WTC11 (cell line): Measurements from ENCODE around the gene SKI. TPM values are rescaled to one million over a fixed set of nuclear protein-coding genes. Genes with fewer than 3 reads are reported as not detected.

Experiments
- ATAC-seq: fragments of 200-7000 bp; cut with Tn5 transposase; 2 replicates; pipeline ENCODE4 v1.10.0; 2021; ENCODE audit warnings: mild to moderate bottlenecking, moderate library complexity
- CTCF ChIA-PET: fragments of 300-600 bp; sonication (Branson Sonifier 250); formaldehyde crosslinking; loops from one replicate; lab custom pipeline; 2021; ENCODE audit warnings: antibody characterized with exemption; lab: Charles Lee
- POLR2A ChIA-PET: fragments of 350-600 bp; sonication (Branson Sonifier 250); formaldehyde crosslinking; loops from one replicate; lab custom pipeline; 2021; ENCODE audit warnings: antibody characterized with exemption; lab: Charles Lee
- DNase-seq: peaks from one replicate; pipeline ENCODE4 v3.0.0; 2021; ENCODE audit warnings: low spot score
- H3K27ac Mint-ChIP-seq: 2 replicates; pipeline ENCODE4 v1.8.0; 2021; ENCODE audit warnings: mixed read lengths
- H3K27me3 Mint-ChIP-seq: 2 replicates; pipeline ENCODE4 v1.8.0; 2021; ENCODE audit warnings: low read depth, mild to moderate bottlenecking, moderate library complexity, mixed read lengths
- H3K36me3 Mint-ChIP-seq: 2 replicates; pipeline ENCODE4 v1.8.0; 2021; ENCODE audit warnings: mixed read lengths
- H3K4me1 Mint-ChIP-seq: 2 replicates; pipeline ENCODE4 v1.8.0; 2022; ENCODE audit warnings: mixed read lengths
- H3K4me3 Mint-ChIP-seq: 2 replicates; pipeline ENCODE4 v1.8.0; 2021; ENCODE audit warnings: mild to moderate bottlenecking, moderate library complexity, mixed read lengths
- H3K9me3 Mint-ChIP-seq: 2 replicates; pipeline ENCODE4 v1.8.0; 2021; ENCODE audit warnings: mixed read lengths
- ATF1 ChIP-seq: sonication (generic); formaldehyde crosslinking; IDR thresholded peaks from 2 replicates; pipeline ENCODE4 v1.8.1; 2023; ENCODE audit warnings: mild to moderate bottlenecking, moderate library complexity, missing genetic modification reagents
- E2F1 ChIP-seq: sonication (generic); formaldehyde crosslinking; IDR thresholded peaks from 2 replicates; pipeline ENCODE4 v1.8.0; 2022; ENCODE audit warnings: mild to moderate bottlenecking, missing genetic modification reagents
- ELF4 ChIP-seq: sonication (generic); formaldehyde crosslinking; IDR thresholded peaks from 2 replicates; pipeline ENCODE4 v1.8.1; 2022; ENCODE audit warnings: low read depth, mild to moderate bottlenecking, moderate library complexity, missing genetic modification reagents
- JUN ChIP-seq: sonication (generic); formaldehyde crosslinking; IDR thresholded peaks from 2 replicates; pipeline ENCODE4 v1.8.0; 2023; ENCODE audit warnings: mild to moderate bottlenecking, missing genetic modification reagents
- NR3C1 ChIP-seq: sonication (generic); formaldehyde crosslinking; conservative IDR thresholded peaks from 2 replicates; pipeline ENCODE4 v1.8.1; 2023; ENCODE audit warnings: low read depth, mild to moderate bottlenecking, missing genetic modification reagents
- OVOL2 ChIP-seq: fragments of 250-450 bp; sonication (Bioruptor Pico); IDR thresholded peaks from 2 replicates; pipeline ENCODE4 v1.9.0; 2021; ENCODE audit warnings: mild to moderate bottlenecking, borderline replicate concordance
- PREB ChIP-seq: sonication (generic); formaldehyde crosslinking; IDR thresholded peaks from 2 replicates; pipeline ENCODE4 v1.8.1; 2022; ENCODE audit warnings: mild to moderate bottlenecking, missing genetic modification reagents, moderate library complexity, borderline replicate concordance
- RELA ChIP-seq: sonication (generic); formaldehyde crosslinking; IDR thresholded peaks from 2 replicates; pipeline ENCODE4 v1.8.1; 2022; ENCODE audit warnings: missing genetic modification reagents, mild to moderate bottlenecking, borderline replicate concordance
- SOX15 ChIP-seq: fragments of 250-450 bp; sonication (Bioruptor Pico); IDR thresholded peaks from 2 replicates; pipeline ENCODE4 v1.9.0; 2021; ENCODE audit warnings: mild to moderate bottlenecking
- USF1 ChIP-seq: sonication (generic); formaldehyde crosslinking; IDR thresholded peaks from 2 replicates; pipeline ENCODE4 v1.8.0; 2022; ENCODE audit warnings: mild to moderate bottlenecking, missing genetic modification reagents
- ZBTB21 ChIP-seq: sonication (generic); formaldehyde crosslinking; IDR thresholded peaks from 2 replicates; pipeline ENCODE4 v1.8.1; 2023; ENCODE audit warnings: mild to moderate bottlenecking, missing genetic modification reagents, borderline replicate concordance
- ZNF138 ChIP-seq: sonication (generic); formaldehyde crosslinking; conservative IDR thresholded peaks from 2 replicates; pipeline ENCODE4 v1.8.1; 2022; ENCODE audit warnings: mild to moderate bottlenecking, moderate library complexity, missing genetic modification reagents
- ZNF263 ChIP-seq: sonication (generic); formaldehyde crosslinking; IDR thresholded peaks from 2 replicates; pipeline ENCODE4 v1.8.1; 2022; ENCODE audit warnings: low read depth, mild to moderate bottlenecking, moderate library complexity, missing genetic modification reagents
- ZNF281 ChIP-seq: sonication (generic); formaldehyde crosslinking; IDR thresholded peaks from 2 replicates; pipeline ENCODE4 v1.8.0; 2023; ENCODE audit warnings: mild to moderate bottlenecking, missing genetic modification reagents
- total RNA-seq: library from RNA; stranded (reverse); gene quantifications from 3 replicates; pipeline ENCODE4 v1.2.3, GENCODE V29; 2021
- TF ChIP-seq, protein P1 (sequence below): sonication (generic); formaldehyde crosslinking; IDR thresholded peaks from 2 replicates; pipeline ENCODE4 v1.8.0; 2022; ENCODE audit warnings: mild to moderate bottlenecking, missing genetic modification reagents
- TF ChIP-seq, protein P2 (sequence below): sonication (generic); formaldehyde crosslinking; IDR thresholded peaks from 2 replicates; pipeline ENCODE4 v1.8.1; 2022; ENCODE audit warnings: mild to moderate bottlenecking, moderate library complexity, missing genetic modification reagents
- TF ChIP-seq, protein P3 (sequence below): sonication (generic); formaldehyde crosslinking; IDR thresholded peaks from 2 replicates; pipeline ENCODE4 v1.8.1; 2023; ENCODE audit warnings: mild to moderate bottlenecking, missing genetic modification reagents, moderate library complexity

The SKI gene
- total RNA-seq, 1 experiment from 2014 or later, result 88.6 TPM

DNA sequence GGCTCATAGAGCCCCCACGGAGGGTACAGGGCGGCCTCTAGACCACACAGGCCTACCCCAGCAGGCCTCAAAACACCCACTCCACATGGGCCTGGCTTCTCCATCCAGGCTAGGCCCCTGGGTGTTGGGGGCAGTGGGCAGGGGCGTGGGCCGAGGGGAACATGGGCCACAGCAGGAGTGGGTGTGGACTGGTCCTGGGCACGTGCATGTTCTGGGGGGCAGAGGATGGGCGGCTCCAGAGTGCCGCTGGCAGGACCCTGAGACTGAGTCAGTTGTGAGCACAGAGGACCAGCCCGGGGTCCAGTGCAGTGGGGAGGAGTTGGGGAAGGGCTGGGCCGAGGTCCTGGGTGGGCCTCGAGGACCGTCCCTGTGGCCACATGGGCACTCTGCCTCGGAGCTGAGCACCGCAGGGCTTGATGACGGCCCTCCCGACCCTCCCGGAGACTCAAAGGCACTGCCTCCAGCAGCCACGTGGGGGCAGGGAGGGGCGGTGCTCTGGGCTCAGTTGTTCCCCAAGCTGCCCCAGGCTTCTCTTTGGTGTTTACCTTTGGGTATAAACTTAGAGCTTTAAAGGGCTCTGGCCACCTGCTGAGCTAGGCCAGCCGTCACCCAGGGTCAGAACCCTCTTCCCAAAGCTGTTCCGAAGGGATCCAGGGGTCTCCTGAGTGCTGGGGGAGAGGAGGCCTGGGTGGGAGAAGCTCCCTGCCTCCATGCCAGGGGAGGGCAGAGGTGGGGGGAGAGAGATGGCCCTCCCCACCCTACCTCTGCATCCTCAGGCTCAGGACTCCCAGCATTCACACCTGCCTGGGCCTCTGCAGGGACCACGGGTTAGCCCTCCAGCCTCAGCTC is 83.3 kb downstream of the SKI start:
- DNase-seq, result peak; percentile 81
- H3K36me3 Mint-ChIP-seq, result peaks cover 17% of the 10 kb centered on the region
- ATAC-seq, result peak; percentile 74
- ChIA-PET CTCF (interaction anchor here (0.6 to 8.7 kb wide), 19 partner anchors 9 to 127 kb away, joined by 3 to 98 read pairs (median 5); partner anchors contain the start of genes FAAP20 and SKI), POLR2A (interaction anchor here (0.6 to 1.4 kb wide), 2 partner anchors 9 to 122 kb away, joined by 3 to 4 read pairs; no protein-coding TSS in a partner anchor)
- H3K27me3 Mint-ChIP-seq, result no peaks in the 10 kb centered on the region
- no peaks in the 10 kb centered on the region for H3K9me3 Mint-ChIP-seq
- no peak overlapping the region for H3K4me3 Mint-ChIP-seq
- peaks cover 4% of the 10 kb centered on the region; the same call in 1 of the 2 replicates for H3K4me1 Mint-ChIP-seq
- no peak overlapping the region for H3K27ac Mint-ChIP-seq
- TF ChIP-seq E2F1 (CRISPR knock-in tag), result no peak
- TF ChIP-seq RELA, result no peak
- TF ChIP-seq, protein P1, sequence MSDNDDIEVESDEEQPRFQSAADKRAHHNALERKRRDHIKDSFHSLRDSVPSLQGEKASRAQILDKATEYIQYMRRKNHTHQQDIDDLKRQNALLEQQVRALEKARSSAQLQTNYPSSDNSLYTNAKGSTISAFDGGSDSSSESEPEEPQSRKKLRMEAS, result peak; percentile 81
- TF ChIP-seq USF1 (CRISPR knock-in tag), result peak; percentile 62; the same call in 1 of the 2 replicates
- TF ChIP-seq, protein P2, sequence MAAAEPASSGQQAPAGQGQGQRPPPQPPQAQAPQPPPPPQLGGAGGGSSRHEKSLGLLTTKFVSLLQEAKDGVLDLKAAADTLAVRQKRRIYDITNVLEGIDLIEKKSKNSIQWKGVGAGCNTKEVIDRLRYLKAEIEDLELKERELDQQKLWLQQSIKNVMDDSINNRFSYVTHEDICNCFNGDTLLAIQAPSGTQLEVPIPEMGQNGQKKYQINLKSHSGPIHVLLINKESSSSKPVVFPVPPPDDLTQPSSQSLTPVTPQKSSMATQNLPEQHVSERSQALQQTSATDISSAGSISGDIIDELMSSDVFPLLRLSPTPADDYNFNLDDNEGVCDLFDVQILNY (CRISPR knock-in tag), result no peak
- no peak for TF ChIP-seq ATF1 (CRISPR knock-in tag)
- TF ChIP-seq ZNF263 (CRISPR knock-in tag), result 0 out of 2 replicates have a peak, but pooled peaks have one; percentile 52
- peak; percentile 23; the same call in 1 of the 2 replicates for TF ChIP-seq ZBTB21 (CRISPR knock-in tag)
- TF ChIP-seq, protein P3, sequence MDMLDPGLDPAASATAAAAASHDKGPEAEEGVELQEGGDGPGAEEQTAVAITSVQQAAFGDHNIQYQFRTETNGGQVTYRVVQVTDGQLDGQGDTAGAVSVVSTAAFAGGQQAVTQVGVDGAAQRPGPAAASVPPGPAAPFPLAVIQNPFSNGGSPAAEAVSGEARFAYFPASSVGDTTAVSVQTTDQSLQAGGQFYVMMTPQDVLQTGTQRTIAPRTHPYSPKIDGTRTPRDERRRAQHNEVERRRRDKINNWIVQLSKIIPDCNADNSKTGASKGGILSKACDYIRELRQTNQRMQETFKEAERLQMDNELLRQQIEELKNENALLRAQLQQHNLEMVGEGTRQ, result peak; percentile 82
- TF ChIP-seq SOX15 (CRISPR knock-in tag), result no peak
- TF ChIP-seq ZNF138, result no peak
- TF ChIP-seq, all 79 proteins: peak for 5

- DNase-seq (no peak), ATAC-seq (no peak)
- TF ChIP-seq ZNF138, result no peak
- TF ChIP-seq PREB (CRISPR knock-in tag), result no peak
- TF ChIP-seq OVOL2 (CRISPR knock-in tag), result no peak
- TF ChIP-seq ELF4 (CRISPR knock-in tag), result no peak
- no peak for TF ChIP-seq NR3C1 (CRISPR knock-in tag)
- no peak for TF ChIP-seq ZNF281 (CRISPR knock-in tag)
- no peak for TF ChIP-seq JUN (CRISPR knock-in tag)
- peaks cover 14% of the 10 kb centered on the region for H3K36me3 Mint-ChIP-seq
- H3K27ac Mint-ChIP-seq, result no peak overlapping the region
- H3K4me3 Mint-ChIP-seq, result no peak overlapping the region
- peaks cover 7% of the 10 kb centered on the region for H3K4me1 Mint-ChIP-seq
- POLR2A ChIA-PET, result interaction anchor here (0.6 kb wide), 1 partner anchor 123 kb away, joined by 4 read pairs; no protein-coding TSS in a partner anchor
- H3K9me3 Mint-ChIP-seq, result no peaks in the 10 kb centered on the region
- no peaks in the 10 kb centered on the region; the same call in 1 of the 2 replicates for H3K27me3 Mint-ChIP-seq
- CTCF ChIA-PET, result interaction anchor here (0.6 to 8.7 kb wide), 19 partner anchors 8 to 128 kb away, joined by 3 to 98 read pairs (median 5); partner anchors contain the start of genes FAAP20 and SKI
Observed at GRCh38 chr1:2312160-2312514, 84.0 kb downstream of the SKI start.
